H1 (cell line): ENCODE measurements around the gene INHBB. TPM values are rescaled to one million over a fixed set of nuclear protein-coding genes. Genes with fewer than 3 reads are reported as not detected.

Experiments used
- CTCF ChIA-PET: fragments of 300-600 bp; sonication (Branson Sonifier 250); formaldehyde crosslinking; loops from one replicate; lab custom pipeline; 2021; ENCODE audit not compliant: partially characterized antibody; lab: Charles Lee
- POLR2A ChIA-PET: fragments of 300-600 bp; sonication (Branson Sonifier 250); formaldehyde crosslinking; loops from one replicate; lab custom pipeline; 2021; ENCODE audit warnings: inconsistent platforms; ENCODE audit not compliant: partially characterized antibody; lab: Charles Lee
- DNase-seq, 2 experiments: peaks; one replicate each; pipeline versions ENCODE4 v3.0.0 to v3.0.0-alpha.2; 2010 to 2022; ENCODE audit warnings: low spot score in 2 of 2, low read depth in 1 of 2, mixed read lengths in 1 of 2
- FAIRE-seq: peaks from 2 replicates; lab custom pipeline; 2011; peaks lifted over from hg19 to GRCh38; lab: Jason Lieb, UNC
- H2AFZ ChIP-seq: 2 replicates; pipeline ENCODE4 v1.8.1; 2012; ENCODE audit warnings: low read length, inconsistent platforms
- H2AK5ac ChIP-seq: 2 replicates; pipeline ENCODE4 v1.6.1; 2013; ENCODE audit warnings: low read depth, low read length
- H2BK120ac ChIP-seq: replicated peaks from 2 replicates; pipeline ENCODE3; 2013; ENCODE audit warnings: low read depth, low read length, inconsistent platforms
- H2BK12ac ChIP-seq: 2 replicates; pipeline ENCODE4 v1.6.1; 2013; ENCODE audit warnings: low read depth, low read length
- H2BK15ac ChIP-seq: 2 replicates; pipeline ENCODE4 v1.6.1; 2013; ENCODE audit warnings: low read length
- H2BK20ac ChIP-seq: 2 replicates; pipeline ENCODE4 v1.6.1; 2013; ENCODE audit warnings: low read length
- H2BK5ac ChIP-seq: 2 replicates; pipeline ENCODE4 v1.6.1; 2013; ENCODE audit warnings: low read depth, low read length
- H3K14ac ChIP-seq: 2 replicates; pipeline ENCODE4 v1.6.1; 2013; ENCODE audit warnings: inconsistent platforms; ENCODE audit not compliant: insufficient read length
- H3K18ac ChIP-seq: 2 replicates; pipeline ENCODE4 v1.6.1; 2013; ENCODE audit warnings: low read length; ENCODE audit errors: extremely low read depth
- H3K23ac ChIP-seq: 2 replicates; pipeline ENCODE4 v1.6.1; 2013; ENCODE audit warnings: inconsistent platforms; ENCODE audit not compliant: insufficient read length
- H3K23me2 ChIP-seq: 2 replicates; pipeline ENCODE4 v1.6.1; 2013; ENCODE audit warnings: low read depth, low read length
- H3K27ac ChIP-seq: 2 replicates; pipeline ENCODE4 v1.6.1; 2011; ENCODE audit warnings: low read depth, low read length, inconsistent platforms
- H3K27me3 ChIP-seq, 4 experiments: replicated peaks in 1 of 4; 1 replicate in 1 of 4; 2 replicates in 3 of 4; pipeline versions ENCODE4 v1.6.1 to v1.8.1; 2011 to 2013; ENCODE audit warnings: low read length in 3 of 4, mild to moderate bottlenecking in 3 of 4, inconsistent platforms in 2 of 4, mixed read lengths in 2 of 4, moderate library complexity in 1 of 4; ENCODE audit not compliant: control insufficient read depth in 3 of 4, insufficient read depth in 3 of 4; ENCODE audit errors: extremely low read depth in 1 of 4
- H3K36me3 ChIP-seq, 4 experiments: 2 replicates each; pipeline versions ENCODE4 v1.6.1 to v1.8.1; 2011 to 2013; ENCODE audit warnings: mild to moderate bottlenecking in 4 of 4, low read length in 3 of 4, moderate library complexity in 2 of 4, control low read depth in 1 of 4, inconsistent platforms in 1 of 4; ENCODE audit not compliant: insufficient read depth in 4 of 4, control insufficient read depth in 2 of 4
- H3K4ac ChIP-seq: replicated peaks from 2 replicates; pipeline ENCODE3; 2013; ENCODE audit warnings: low read length, low read depth, mixed read lengths, inconsistent platforms; ENCODE audit not compliant: insufficient read length
- H3K4me1 ChIP-seq, 4 experiments: replicated peaks in 1 of 4; 1 replicate in 1 of 4; 2 replicates in 3 of 4; pipeline versions ENCODE4 v1.6.1 to v1.8.1; 2011 to 2013; ENCODE audit warnings: low read length in 3 of 4, inconsistent platforms in 2 of 4, mixed read lengths in 1 of 4; ENCODE audit not compliant: insufficient read depth in 4 of 4, control insufficient read depth in 3 of 4
- H3K4me2 ChIP-seq, 2 experiments: 2 replicates each; pipeline versions ENCODE4 v1.6.1 to v1.8.1; 2011 to 2013; ENCODE audit warnings: low read depth in 2 of 2, low read length in 2 of 2, control low read depth in 1 of 2, inconsistent platforms in 1 of 2, mild to moderate bottlenecking in 1 of 2; ENCODE audit not compliant: insufficient read depth in 1 of 2
- H3K4me3 ChIP-seq, 4 experiments: fragments of 200-600, 300-600 bp in 1 of 4; sonication (generic), shearing (Covaris generic), sonication (Bioruptor Twin) in 1 of 4; 2 replicates each; pipeline versions ENCODE4 v1.5.1 to v1.8.1; 2011 to 2016; ENCODE audit warnings: low read length in 4 of 4, low read depth in 3 of 4, control low read depth in 2 of 4, inconsistent platforms in 2 of 4, mild to moderate bottlenecking in 2 of 4, mixed read lengths in 1 of 4, moderate library complexity in 1 of 4; ENCODE audit not compliant: insufficient read depth in 2 of 4; ENCODE audit errors: extremely low read depth in 1 of 4
- H3K56ac ChIP-seq: replicated peaks from 2 replicates; pipeline ENCODE3; 2013; ENCODE audit warnings: low read depth, mild to moderate bottlenecking, mixed read lengths, low read length, inconsistent platforms; ENCODE audit not compliant: insufficient read length
- H3K79me1 ChIP-seq: 2 replicates; pipeline ENCODE4 v1.6.1; 2013; ENCODE audit warnings: low read depth, low read length, control low read depth
- H3K79me2 ChIP-seq, 2 experiments: 2 replicates each; pipeline versions ENCODE4 v1.6.1 to v1.8.1; 2012 to 2013; ENCODE audit warnings: low read length in 2 of 2, mild to moderate bottlenecking in 2 of 2, inconsistent platforms in 1 of 2; ENCODE audit not compliant: insufficient read depth in 2 of 2, control insufficient read depth in 1 of 2
- H3K9ac ChIP-seq, 4 experiments: replicated peaks in 1 of 4; 1 replicate in 1 of 4; 2 replicates in 3 of 4; pipeline versions ENCODE4 v1.6.1 to v1.8.1; 2011 to 2013; ENCODE audit warnings: low read depth in 3 of 4, low read length in 3 of 4, control low read depth in 2 of 4, mild to moderate bottlenecking in 2 of 4, moderate library complexity in 2 of 4, inconsistent platforms in 1 of 4; ENCODE audit errors: extremely low read depth in 1 of 4
- H3K9me3 ChIP-seq, 2 experiments: 2 replicates each; pipeline versions ENCODE4 v1.6.1 to v1.8.1; 2012 to 2013; ENCODE audit warnings: mild to moderate bottlenecking in 2 of 2, moderate library complexity in 2 of 2, control low read depth in 1 of 2, inconsistent platforms in 1 of 2, low read depth in 1 of 2, low read length in 1 of 2, mixed read lengths in 1 of 2; ENCODE audit not compliant: insufficient read depth in 2 of 2
- H4K20me1 ChIP-seq, 2 experiments: replicated peaks in 1 of 2; 2 replicates each; pipeline versions ENCODE3 to v1.8.1; 2011 to 2013; ENCODE audit warnings: inconsistent platforms in 2 of 2, low read length in 2 of 2, mild to moderate bottlenecking in 1 of 2; ENCODE audit not compliant: insufficient read depth in 2 of 2, control insufficient read depth in 1 of 2
- H4K5ac ChIP-seq: 2 replicates; pipeline ENCODE4 v1.6.1; 2013; ENCODE audit warnings: low read length, low read depth, mixed read lengths, inconsistent platforms; ENCODE audit not compliant: insufficient read length
- H4K8ac ChIP-seq: 2 replicates; pipeline ENCODE4 v1.8.0; 2013; ENCODE audit warnings: mild to moderate bottlenecking, moderate library complexity, low read length, inconsistent platforms; ENCODE audit not compliant: insufficient read depth; ENCODE audit errors: extremely low read depth
- H4K91ac ChIP-seq: replicated peaks from 2 replicates; pipeline ENCODE3; 2013; ENCODE audit warnings: low read length, mixed read lengths, inconsistent platforms; ENCODE audit not compliant: insufficient read length
- BACH1 ChIP-seq: IDR thresholded peaks from 2 replicates; pipeline ENCODE4 v1.6.1; 2012; ENCODE audit warnings: low read length, improper control_type of control experiment
- BCL11A ChIP-seq, 2 experiments: IDR thresholded peaks; one replicate each; pipeline ENCODE4 v1.6.1; 2011; ENCODE audit warnings: low read depth in 2 of 2, low read length in 2 of 2, mild to moderate bottlenecking in 2 of 2
- CTBP2 ChIP-seq: IDR thresholded peaks from 2 replicates; pipeline ENCODE4 v1.7.0; 2011; ENCODE audit warnings: borderline replicate concordance, mild to moderate bottlenecking, moderate library complexity, mixed read lengths, low read length; ENCODE audit not compliant: insufficient read depth, insufficient read length
- CTCF ChIP-seq, 3 experiments: IDR thresholded peaks; 1 replicate in 2 of 3; 2 replicates in 1 of 3; pipeline versions ENCODE4 v1.5.1 to v1.6.1; 2011; ENCODE audit warnings: low read length in 3 of 3, mild to moderate bottlenecking in 3 of 3, inconsistent platforms in 2 of 3, low read depth in 1 of 3, moderate library complexity in 1 of 3; ENCODE audit not compliant: insufficient read depth in 1 of 3; ENCODE audit errors: control extremely low read depth in 1 of 3
- HDAC2 ChIP-seq, 2 experiments: fragments of 300-600 bp in 1 of 2; sonication (generic) in 1 of 2; IDR thresholded peaks; 2 replicates each; pipeline ENCODE4 v1.6.1; 2011 to 2012; ENCODE audit warnings: low read depth in 2 of 2, low read length in 2 of 2, mild to moderate bottlenecking in 2 of 2, moderate library complexity in 2 of 2, borderline replicate concordance in 1 of 2, inconsistent platforms in 1 of 2
- MAFK ChIP-seq: IDR thresholded peaks from 2 replicates; pipeline ENCODE4 v1.6.1; 2012; ENCODE audit warnings: low read depth, mild to moderate bottlenecking, improper control_type of control experiment, low read length
- POU5F1 ChIP-seq: IDR thresholded peaks from 2 replicates; pipeline ENCODE4 v1.6.1; 2011; ENCODE audit warnings: low read depth, mild to moderate bottlenecking, low read length, moderate library complexity
- SIN3A ChIP-seq, 2 experiments: IDR thresholded peaks in 1 of 2; conservative IDR thresholded peaks in 1 of 2; 2 replicates each; pipeline ENCODE4 v1.6.1; 2011 to 2012; ENCODE audit warnings: low read length in 2 of 2, improper control_type of control experiment in 1 of 2, low read depth in 1 of 2, mild to moderate bottlenecking in 1 of 2
- YY1 ChIP-seq: IDR thresholded peaks from 2 replicates; pipeline ENCODE4 v1.6.1; 2011; ENCODE audit warnings: low read depth, mild to moderate bottlenecking, low read length
- ZNF274 ChIP-seq: IDR thresholded peaks from 2 replicates; pipeline ENCODE4 v1.7.0; 2012; ENCODE audit warnings: low read length, borderline replicate concordance; ENCODE audit errors: extremely low read depth
- WGBS, 2 experiments: shearing (Covaris generic) in 1 of 2; methylation state at CpG; one replicate each; pipeline versions ENCODE4 v1.1.6 to v1.1.7; 2013 to 2015; ENCODE audit warnings: low lambda C conversion rate in 2 of 2, mixed read lengths in 2 of 2, inconsistent platforms in 1 of 2, low coverage in 1 of 2, missing lambda C conversion rate in 1 of 2; ENCODE audit not compliant: insufficient replicate concordance in 2 of 2, insufficient coverage in 1 of 2, insufficient read length in 1 of 2; ENCODE audit errors: extremely low coverage in 1 of 2, missing lambda C conversion rate in 1 of 2; 5-methylcytosine and 5-hydroxymethylcytosine counted together
- polyA plus RNA-seq, 7 experiments: library from polyadenylated mRNA; depleted of rRNA in 3 of 7; stranded (reverse) in 5 of 7; unstranded in 2 of 7; fragments of >200 nt in 5 of 7; fragments of 200-250 nt in 2 of 7; gene quantifications; 1 replicate in 5 of 7; 2 replicates in 1 of 7; 4 replicates in 1 of 7; pipeline versions ENCODE4 v1.2.1 to v1.2.3, GENCODE V29; 2011 to 2013; ENCODE audit warnings: missing spikeins in 2 of 7, mixed read lengths in 2 of 7
- total RNA-seq: library from RNA; stranded (reverse); fragmentation: NEBNext Ultra II Directional; extraction: Animal tissue kit (Norgen Biotek cat#: 25700); gene quantifications from 2 replicates; pipeline ENCODE4 v1.2.1, GENCODE V29; 2021

Gene INHBB
- total and polyA plus RNA-seq, 2 of the 8 experiments (the other 6 are each of a cell fraction or from before 2014, with no cell fraction given): 0.30 to 0.32 TPM

- FAIRE-seq: no peak
- TF ChIP-seq BCL11A (IDR thresholded peaks at IDR 0.05; ENCODE audit: low read depth in 2 of 2, low read length in 2 of 2) (no peak), HDAC2 (IDR thresholded peaks at IDR 0.05; ENCODE audit: borderline replicate concordance in 1 of 2, low read depth in 2 of 2, low read length in 2 of 2) (no peak), BACH1 (no peak), MAFK (no peak), CTBP2 (no peak), SIN3A (conservative IDR thresholded peaks at IDR 0.05 in 1 of 2, IDR thresholded peaks at IDR 0.05 in 1 of 2; ENCODE audit: low read depth in 1 of 2, low read length in 2 of 2) (no peak), ZNF274 (no peak), YY1 (no peak), CTCF (IDR thresholded peaks at IDR 0.05; ENCODE audit: control extremely low read depth in 1 of 3, insufficient read depth in 1 of 3, low read depth in 1 of 3, low read length in 3 of 3) (no peak), POU5F1 (no peak)
These were observed 4.0 kb upstream of the INHBB start for GRCh38 chr2:120341977-120342376.

More at GRCh38 chr2:120341977-120342376, 4.0 kb upstream of the INHBB start:
- Histone ChIP-seq H3K27me3 (peaks cover 44 to 61% (median 54%) of the 10 kb centered on the region in 4 experiments), H3K4me1 (peaks cover 0 to 18% (median 6%) of the 10 kb centered on the region in 4 experiments; a peak in 4 of 7 replicates), H2BK15ac (no peak overlapping the region), H3K79me2 (no peaks in the 10 kb centered on the region), H3K56ac (no peak overlapping the region), H3K79me1 (no peaks in the 10 kb centered on the region), H4K20me1 (peaks cover 0 to 2% of the 10 kb centered on the region in 2 experiments), H3K9me3 (no peaks in the 10 kb centered on the region), H3K4ac (no peak overlapping the region), H2BK120ac (no peak overlapping the region), H2BK5ac (no peak overlapping the region), H3K36me3 (peaks cover 0 to 19% (median 0%) of the 10 kb centered on the region in 4 experiments; a peak in 2 of 8 replicates), H3K4me2 (no peak overlapping the region), H2AFZ (no peak overlapping the region), H2BK20ac (no peak overlapping the region), H4K91ac (no peak overlapping the region), H3K18ac (no peak overlapping the region), H2BK12ac (0 out of 2 replicates have a peak overlapping the region, but pooled peaks have one; percentile 55), H3K4me3 (no peak overlapping the region), H3K23ac (no peak overlapping the region), H4K5ac (no peak overlapping the region), H2AK5ac (0 out of 2 replicates have a peak overlapping the region, but pooled peaks have one; percentile 39), H3K27ac (no peak overlapping the region), H3K23me2 (peaks cover 13% of the 10 kb centered on the region; the same call in 1 of the 2 replicates), H3K14ac (no peak overlapping the region), H4K8ac (no peak overlapping the region), H3K9ac (no peak overlapping the region)
- CTCF ChIA-PET: interaction anchor here (0.7 to 9.9 kb wide), 21 partner anchors 9 to 341 kb away, joined by 3 to 118 read pairs (median 5); no protein-coding TSS in a partner anchor
- POLR2A ChIA-PET: interaction anchor here (1.5 kb wide), 1 partner anchor 99 kb away, joined by 3 read pairs; no protein-coding TSS in a partner anchor
- 73% methylated on average over 5 of the region's 7 CpGs; no CpG with 5 or more reads in 1 of the 2 experiments for WGBS, 2 experiments
- DNase-seq: no peak
